SHP77 treated with DMSO at 0.1 percent for 48 hours (cell line): ENCODE results near the gene SIGLEC9.

Experiments
- DNase-seq: peaks from one replicate; lab custom pipeline; 2025; lab: John Stamatoyannopoulos, UW

The SIGLEC9 gene

DNA sequence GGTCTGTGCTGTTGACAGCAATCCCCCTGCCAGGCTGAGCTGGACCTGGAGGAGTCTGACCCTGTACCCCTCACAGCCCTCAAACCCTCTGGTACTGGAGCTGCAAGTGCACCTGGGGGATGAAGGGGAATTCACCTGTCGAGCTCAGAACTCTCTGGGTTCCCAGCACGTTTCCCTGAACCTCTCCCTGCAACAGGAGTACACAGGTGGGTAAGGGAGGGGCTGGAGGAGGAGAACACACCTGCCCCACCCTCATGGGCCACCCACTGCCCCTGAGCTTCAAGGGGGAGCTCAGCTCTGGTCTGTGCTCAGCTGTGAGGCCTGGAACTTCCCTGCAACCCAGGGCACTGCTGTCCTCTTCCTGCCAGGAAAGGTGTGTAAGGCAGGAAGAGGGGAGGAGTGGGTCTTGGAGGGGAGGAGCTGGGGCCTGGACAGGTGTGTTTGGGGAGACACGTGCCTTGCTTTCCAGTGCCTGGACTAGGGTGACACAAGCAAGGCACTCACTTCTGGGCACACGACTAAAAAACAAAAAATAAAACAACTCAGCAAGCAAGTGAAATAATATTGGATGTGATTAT is 21.3 kb downstream of the SIGLEC9 start:
- no peak for DNase-seq

DNA sequence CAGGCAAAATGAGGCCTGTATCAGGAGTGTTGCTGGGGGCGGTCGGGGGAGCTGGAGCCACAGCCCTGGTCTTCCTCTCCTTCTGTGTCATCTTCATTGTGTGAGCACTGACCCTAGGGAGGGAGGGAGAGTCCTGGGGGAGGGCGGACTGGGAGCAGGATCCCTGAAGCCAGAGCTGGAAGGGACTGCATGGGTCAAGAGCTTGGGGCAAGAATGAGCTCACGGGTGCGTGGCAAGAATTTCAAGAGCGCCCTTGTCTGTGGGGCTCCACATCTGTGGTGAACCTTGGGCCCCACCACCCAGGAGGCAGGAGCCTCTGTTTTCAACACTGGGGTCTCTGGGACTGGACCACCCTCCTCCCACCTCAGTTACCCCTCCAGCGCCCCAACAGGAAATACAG is 22.0 kb downstream of the SIGLEC9 start:
- DNase-seq, result no peak

DNA sequence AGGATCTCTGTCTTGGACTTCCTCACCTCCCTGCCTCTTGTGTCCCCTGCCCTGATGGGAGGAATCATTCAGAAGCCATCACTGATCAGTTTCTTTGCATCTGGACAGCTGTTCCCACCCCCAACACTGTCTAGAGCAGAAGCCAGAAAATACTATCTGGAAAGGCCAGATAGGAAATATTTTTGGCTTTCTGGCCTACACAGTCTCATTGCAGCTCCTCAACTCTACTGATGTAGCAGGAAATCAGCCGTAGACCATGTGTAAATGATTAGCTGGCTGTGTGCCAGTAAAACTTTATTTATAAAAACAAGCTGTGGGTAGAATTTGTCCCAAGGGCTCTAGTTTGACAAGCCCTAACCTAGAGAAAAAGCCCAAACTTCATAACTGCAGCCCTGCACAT is 23.0 kb downstream of the SIGLEC9 start:
- no peak for DNase-seq

DNA sequence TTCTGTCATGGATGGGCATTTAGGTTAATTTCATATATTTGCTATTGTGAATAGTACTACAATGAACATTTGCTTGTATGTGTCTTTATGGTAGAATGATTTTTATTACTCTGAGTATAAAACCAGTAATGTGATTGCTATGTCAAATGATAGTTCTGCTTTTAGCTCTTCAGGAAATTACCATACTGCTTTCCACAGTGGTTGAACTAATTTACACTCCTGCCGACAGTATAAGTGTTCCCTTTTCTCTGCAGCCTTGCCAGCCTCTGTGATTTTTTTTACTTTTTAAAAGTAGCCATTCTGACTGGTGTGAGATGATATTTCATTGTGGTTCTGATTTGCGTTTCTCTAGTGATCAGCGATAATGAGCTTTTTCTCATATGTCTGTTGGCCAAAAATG is 23.9 kb downstream of the SIGLEC9 start:
- no peak for DNase-seq

DNA sequence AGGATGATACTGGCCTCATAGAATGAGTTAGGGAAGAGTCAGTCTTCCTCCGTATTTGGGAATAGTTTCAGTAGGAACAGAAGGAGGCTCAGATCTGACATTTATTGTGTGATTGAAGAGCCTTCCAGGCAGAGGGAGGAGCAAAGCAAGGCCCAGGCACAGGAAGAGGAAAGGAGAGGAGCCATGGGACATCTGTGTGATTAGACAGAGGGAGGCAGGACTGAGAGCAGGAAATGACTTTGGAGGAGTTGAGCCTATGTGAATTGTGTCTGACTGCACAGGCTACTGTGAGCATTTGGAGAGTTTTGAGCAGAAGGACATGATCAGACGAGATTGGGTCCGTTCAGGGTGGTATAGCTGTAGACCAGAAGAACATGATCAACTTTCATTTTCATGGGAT is 25.9 kb downstream of the SIGLEC9 start:
- no peak for DNase-seq

DNA sequence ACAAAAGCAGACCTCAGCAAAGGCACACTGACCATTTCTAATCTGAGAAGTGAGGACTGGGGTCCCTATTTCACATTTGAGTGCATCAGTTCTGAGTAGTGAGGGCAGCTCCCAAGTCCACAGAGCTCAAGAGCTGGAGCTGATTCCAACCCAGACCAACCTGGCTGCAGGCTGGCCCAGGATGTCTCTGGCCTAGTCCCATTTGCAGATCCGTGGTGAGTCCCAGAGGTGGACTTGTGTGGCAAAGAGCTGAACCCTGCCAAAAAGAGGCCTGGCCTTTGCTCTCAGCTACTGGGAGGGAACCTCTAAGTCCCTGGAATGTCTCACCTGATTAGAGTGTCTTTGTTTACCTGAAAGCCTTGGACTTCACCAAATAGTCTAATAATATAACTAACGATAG is 32.0 kb downstream of the SIGLEC9 start:
- DNase-seq, result no peak

DNA sequence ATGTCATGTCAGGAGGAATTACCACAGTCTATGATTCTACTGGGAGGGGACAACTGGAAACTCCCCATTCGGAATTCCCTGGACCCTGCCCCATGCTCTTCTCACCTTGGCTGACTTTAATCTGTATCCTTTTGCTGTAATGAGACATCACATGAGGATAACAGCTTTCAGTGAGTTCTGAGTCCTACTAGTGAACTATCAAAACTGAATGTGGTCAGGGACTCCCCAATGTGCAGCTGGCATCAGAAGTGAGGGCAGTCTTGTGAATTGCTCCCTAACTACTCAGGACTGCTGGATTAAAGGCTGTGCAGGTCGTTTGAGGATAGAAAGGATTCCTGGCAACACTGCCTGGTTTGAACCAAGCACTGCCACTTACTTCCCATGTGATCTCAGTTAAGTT is 32.6 kb downstream of the SIGLEC9 start:
- no peak for DNase-seq

DNA sequence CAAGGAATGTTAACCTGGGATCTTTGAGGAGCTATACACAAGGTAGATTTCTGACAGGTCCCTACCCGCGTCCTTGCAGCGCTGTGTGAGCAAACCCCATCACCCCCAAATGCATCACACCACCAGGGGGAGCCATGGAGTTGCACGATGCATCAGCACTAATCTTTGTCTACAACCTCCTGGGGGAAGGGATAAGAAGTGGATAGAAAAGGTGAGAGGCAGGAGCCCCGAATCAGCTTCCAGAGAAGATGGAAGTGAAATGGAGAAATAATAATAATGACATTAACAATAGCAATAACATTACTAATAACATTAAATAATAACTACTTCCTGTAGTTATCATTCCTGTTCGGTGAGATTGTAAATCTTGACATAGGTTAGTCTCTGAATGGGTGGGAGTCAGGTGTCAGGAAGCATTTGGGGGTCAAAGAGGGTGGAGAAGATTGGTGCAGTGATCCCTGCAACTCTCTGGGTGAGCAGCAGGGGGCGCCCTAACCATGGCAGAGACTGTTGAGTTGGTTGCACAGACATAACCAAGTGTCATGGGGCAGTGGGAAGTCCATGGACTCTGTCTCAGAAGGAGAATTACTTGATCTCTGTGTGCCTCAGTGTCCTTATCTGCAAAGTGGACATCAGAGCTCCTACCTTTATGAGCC is 33.9 kb downstream of the SIGLEC9 start:
- no peak for DNase-seq

DNA sequence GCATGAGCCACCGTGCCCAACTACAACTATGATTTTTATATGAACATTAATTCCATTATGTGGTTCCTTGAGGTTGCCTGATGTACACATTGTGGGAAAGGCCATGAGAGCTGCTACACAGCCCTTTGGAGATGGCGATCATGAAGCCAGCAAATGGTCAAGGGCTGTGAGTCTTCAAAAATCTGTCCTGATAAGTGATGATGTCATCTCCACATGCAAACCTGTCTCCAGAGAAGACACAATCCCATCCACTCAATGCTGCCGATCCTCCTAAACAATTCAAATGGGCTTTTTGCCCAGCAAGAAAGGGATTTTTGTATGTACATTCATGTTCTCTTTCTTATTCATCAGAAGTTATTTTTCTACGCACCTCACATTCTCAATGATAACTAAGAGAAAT is 35.0 kb downstream of the SIGLEC9 start:
- no peak for DNase-seq

DNA sequence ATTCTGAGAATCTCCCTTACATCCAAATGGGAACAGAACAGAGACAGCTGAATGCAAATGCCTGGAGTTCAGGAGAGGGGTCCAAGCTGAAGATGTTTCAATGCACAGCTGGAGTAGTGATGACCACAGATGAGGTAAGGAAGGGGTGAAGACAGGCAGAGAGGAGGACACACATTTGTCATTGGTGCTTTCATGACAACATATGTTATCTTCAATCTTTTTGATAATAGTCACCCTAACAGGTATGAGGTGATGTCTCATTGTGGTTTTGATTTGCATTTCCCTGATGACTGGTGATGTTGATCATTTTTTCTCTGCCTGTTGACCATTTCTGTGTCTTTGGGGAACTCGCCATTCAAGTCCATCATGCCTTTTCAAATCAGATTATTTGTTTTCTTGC is 36.6 kb downstream of the SIGLEC9 start:
- DNase-seq, result no peak

DNA sequence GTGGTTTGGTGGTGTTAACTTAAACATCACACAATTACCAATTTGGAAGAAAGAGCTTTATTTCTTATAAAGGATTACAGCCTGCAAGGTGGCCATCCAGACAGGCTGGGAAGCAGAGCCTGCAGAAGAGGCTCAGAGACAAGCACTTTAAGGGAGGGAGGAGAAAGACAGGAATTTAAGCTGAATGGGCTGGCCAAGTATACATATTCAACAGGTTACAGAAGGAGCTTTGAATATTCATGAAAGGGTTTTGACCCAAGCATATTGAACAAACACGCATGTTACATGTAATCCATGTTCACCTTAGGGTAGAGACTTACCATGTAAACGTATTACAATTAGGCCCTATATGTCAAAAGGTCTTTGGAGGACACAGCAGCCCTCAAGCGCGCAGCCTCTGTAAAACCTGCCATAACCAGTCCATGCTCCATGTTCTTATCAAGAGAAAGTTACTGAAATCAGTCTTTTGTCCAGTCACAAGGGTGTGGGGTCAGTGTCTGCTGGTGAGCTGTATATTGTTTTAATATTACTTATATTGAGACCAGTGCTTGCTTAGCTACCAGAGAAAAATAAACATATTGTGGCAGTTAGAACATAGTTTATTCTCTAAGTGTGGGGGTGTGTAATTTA is 37.3 kb downstream of the SIGLEC9 start:
- no peak for DNase-seq

DNA sequence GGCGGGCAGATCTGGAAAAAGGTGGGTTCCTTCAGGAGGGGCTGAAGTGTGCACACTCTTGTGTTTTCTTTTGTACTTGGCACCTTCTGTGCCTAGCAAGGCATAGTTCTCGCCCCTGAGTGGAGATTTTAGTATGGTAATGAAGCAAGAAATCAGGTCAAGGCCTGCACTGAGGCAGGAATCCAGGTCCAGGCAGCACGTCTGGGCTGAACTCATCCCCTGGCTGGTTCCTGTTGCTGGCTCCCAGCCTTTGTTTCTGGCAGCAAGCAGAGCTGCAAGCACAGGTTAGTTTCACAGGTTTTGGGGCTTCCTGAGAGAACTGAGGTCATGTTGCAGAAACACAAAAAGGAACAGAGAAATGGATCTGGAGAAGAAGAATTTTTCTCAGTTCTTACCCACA is 38.6 kb downstream of the SIGLEC9 start:
- no peak for DNase-seq

DNA sequence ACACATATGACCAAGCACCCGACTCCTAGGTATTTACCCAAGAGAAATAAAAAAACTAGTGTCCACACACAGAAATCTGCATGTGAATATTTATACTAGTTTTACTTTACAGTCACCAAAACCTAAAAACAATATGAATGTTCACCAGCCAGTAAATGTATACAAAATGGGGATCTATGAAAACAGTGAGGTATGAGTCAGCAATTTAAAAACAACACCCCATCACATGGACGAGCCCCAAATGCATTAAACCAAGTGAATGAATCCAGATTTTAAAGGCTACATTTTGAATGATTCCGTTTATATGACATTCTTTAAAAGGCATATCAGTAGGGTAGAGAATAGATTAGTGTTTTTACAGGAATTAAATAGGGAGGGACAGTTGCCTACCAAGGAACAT is 39.5 kb downstream of the SIGLEC9 start:
- DNase-seq, result no peak

DNA sequence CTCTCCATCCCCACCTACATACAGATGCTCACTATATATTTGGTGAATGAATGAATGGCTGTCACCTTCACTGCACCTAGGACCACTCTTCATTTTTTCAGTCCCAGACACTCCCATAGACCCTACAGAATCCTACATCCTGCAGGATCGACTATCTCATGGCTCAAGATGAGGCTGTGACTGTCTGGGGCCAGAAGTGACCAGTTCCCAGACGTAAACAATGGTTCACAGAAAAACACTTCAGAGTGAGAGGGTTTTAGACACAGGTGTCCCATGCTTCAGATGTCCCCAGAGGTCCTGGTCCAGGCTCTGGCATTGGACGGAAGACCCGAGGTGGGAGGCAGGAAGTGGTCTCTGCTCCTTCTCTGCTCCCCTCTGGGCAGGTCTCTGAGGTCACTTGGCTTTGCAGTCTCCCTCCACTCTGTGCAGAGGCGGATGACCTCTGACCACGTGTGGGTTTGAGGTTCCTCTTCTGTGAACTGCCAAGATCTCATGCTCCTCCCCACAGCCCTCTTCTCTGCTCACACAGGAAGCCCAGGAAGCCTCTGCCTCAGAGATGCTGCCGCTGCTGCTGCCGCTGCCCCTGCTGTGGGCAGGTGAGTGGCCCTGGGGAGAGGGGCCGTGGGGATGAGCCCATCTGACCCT is 42.3 kb downstream of the SIGLEC9 start:
- no peak for DNase-seq

DNA sequence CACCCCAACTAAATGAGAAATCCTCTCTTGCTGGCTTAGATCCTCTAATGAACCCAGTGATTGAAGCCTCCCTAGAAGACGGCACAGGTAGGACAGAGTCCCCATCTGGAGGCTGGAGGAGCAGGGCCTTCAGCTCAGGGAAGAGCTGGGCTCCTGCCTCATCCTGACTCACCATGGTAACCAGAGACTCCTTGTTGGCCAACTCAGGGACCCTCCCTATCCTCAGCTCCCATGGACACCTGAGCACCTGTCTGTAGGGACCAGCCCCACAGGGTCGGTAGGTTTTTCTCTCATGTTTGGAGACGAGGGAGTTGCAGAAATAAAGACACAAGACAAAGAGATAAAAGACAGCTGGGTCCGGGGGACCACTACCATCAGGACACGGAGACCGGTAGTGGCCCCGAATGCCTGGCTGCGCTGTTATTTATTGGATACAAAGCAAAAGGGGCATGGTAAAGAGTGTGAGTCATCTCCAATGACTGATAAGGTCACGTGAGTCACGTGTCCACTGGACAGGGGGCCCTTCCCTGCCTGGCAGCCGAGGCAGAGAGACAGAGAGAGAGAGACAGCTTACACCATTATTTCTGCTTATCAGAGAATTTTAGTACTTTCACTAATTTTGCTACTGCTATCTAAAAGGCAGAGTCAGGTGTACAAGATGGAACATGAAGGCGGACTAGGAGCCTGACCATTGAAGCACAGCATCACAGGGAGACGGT is 44.0 kb downstream of the SIGLEC9 start:
- no peak for DNase-seq

DNA sequence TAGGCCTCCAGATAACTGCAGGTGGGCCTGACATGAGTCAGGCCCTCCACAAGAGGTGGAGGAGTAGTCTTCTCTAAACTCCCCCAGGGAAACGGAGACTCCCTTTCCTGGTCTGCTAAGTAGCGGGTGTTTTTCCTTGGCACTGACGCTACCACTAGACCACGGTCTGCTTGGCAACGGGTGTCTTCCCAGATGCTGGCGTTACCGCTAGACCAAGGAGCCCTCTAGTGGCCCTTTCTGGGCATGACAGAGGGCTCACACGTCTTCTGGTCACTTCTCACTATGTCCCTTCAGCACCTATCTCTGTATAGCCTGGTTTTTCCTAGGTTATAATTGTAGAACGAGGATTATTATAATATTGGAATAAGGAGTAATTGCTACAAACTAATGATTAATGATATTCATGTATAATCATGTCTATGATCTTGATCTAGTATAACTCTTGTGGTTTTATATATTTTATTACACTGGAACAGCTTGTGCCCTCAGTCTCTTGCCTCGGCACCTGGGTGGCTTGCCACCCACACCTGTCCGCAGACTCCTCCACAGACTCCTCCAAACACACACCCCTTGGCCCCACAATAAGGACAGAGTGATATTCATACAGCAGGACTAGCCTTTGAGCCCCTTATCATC is 44.7 kb downstream of the SIGLEC9 start:
- peak; percentile 8 for DNase-seq

DNA sequence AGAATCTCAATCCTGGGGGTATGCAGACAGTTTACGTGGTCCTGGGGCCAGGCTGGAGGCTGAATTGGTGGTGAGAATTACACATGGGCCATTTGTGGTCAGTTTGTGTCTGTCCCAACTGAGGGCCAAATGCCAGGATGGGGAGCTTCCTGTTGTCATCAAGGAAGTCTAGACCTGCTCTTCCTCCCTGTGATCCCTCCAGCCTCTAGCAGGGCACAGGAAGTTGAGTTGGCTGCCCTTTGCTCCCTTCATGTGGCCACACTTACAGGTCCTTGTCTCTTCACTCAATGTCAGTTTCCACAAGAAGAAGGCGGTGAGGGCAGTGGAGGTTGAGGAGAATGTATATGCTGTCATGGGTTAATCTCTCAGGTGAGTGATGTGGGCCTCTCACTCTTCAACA is 47.5 kb downstream of the SIGLEC9 start:
- no peak for DNase-seq

DNA sequence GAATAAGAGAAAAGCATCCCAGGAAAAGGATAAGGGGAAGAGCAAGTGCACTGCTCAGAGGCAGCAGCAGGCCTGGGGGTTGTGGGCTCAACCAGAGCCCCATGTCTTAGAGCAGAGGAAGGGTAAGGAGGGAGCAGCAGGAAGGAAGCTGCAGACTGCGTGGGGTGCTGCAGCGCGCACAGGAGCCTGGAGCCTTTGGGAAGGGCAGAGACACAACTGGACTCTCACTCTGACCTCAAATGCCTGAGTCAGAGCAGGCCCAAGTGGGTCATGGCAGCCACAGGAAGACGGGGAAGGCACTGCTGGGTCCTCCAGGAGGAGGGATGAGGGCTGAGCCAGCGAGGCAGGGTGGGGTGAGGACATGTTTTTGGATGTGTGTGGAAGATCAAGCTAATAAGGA is 49.0 kb downstream of the SIGLEC9 start:
- DNase-seq, result no peak

DNA sequence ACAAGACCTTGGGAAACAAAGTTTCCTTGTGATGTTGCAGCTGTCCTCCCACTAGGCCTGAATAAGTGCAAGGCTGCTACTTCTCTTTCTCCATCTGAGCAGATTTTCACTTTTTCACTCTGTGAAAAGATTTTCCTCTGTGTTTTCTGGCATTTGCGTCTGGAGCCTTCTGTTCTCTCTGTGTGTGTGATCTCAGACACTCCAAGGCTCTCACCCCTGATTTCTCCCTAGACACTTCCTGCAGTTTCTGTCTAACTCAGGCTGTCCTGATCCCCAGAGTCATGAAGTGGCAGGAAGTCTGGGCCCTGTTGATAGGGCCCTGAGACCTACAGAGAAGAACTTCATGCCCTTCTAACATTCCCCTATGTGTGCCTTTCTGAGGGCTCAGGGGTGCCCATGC is 54.5 kb downstream of the SIGLEC9 start:
- DNase-seq, result no peak
